DOHH2 (cell line): ENCODE measurements around the gene PASD1.

Experiments
- CTCF ChIP-seq: fragments of 200-600 bp; sonication (generic); IDR thresholded peaks from one replicate; pipeline ENCODE4 v1.5.1; 2014; ENCODE audit warnings: antibody characterized with exemption, mild to moderate bottlenecking, low read depth, low read length; ENCODE audit not compliant: poor library complexity, severe bottlenecking
- EZH2phosphoT487 ChIP-seq: fragments of 200-600 bp; sonication (generic); IDR thresholded peaks from 2 replicates; pipeline ENCODE4 v1.6.1; 2017; ENCODE audit warnings: borderline replicate concordance, mild to moderate bottlenecking, antibody characterized with exemption, low read length, moderate library complexity, mixed read lengths

GRCh38 chrX:151695583-151696340, 132.3 kb downstream of the PASD1 start:
- TF ChIP-seq CTCF, result no peak
- no peak for TF ChIP-seq EZH2phosphoT487
